Activated B cell treated with CpG ODN at 0.5 μM for 24 hours (primary cell): ENCODE measurements around the gene OGN. TPM values are rescaled to one million over a fixed set of nuclear protein-coding genes. Genes with fewer than 3 reads are reported as not detected.

Experiments
- ATAC-seq: fragments of 200-7000 bp; cut with Tn5 transposase; one replicate; pipeline ENCODE4 v1.10.0; 2021; ENCODE audit warnings: low read depth, mild to moderate bottlenecking, moderate library complexity
- CTCF ChIA-PET: fragments of 350-600 bp; sonication (Branson Sonifier 250); formaldehyde crosslinking; loops from one replicate; lab custom pipeline; 2021; ENCODE audit warnings: antibody characterized with exemption; lab: Charles Lee
- POLR2A ChIA-PET: fragments of 350-600 bp; sonication (Branson Sonifier 250); formaldehyde crosslinking; loops from one replicate; lab custom pipeline; 2021; ENCODE audit warnings: antibody characterized with exemption; lab: Charles Lee
- DNase-seq: peaks from one replicate; pipeline ENCODE4 v3.0.0; 2022
- H3K27ac Mint-ChIP-seq: one replicate; pipeline ENCODE4 v1.8.0; 2020; ENCODE audit warnings: mixed read lengths
- H3K27me3 Mint-ChIP-seq: one replicate; pipeline ENCODE4 v1.8.0; 2021; ENCODE audit warnings: mixed read lengths
- H3K36me3 Mint-ChIP-seq: one replicate; pipeline ENCODE4 v1.8.0; 2021; ENCODE audit warnings: low read depth, mixed read lengths
- H3K4me1 Mint-ChIP-seq: one replicate; pipeline ENCODE4 v1.8.0; 2021; ENCODE audit warnings: mixed read lengths
- H3K4me3 Mint-ChIP-seq: one replicate; pipeline ENCODE4 v1.8.0; 2020; ENCODE audit warnings: mild to moderate bottlenecking, mixed read lengths
- H3K9me3 Mint-ChIP-seq: one replicate; pipeline ENCODE4 v1.8.0; 2020; ENCODE audit warnings: mixed read lengths
- intact Hi-C: fragments of 100-400 bp; cut with micrococcal nuclease; formaldehyde crosslinking; loops from one replicate; pipeline ENCODE4 v1.15.1; 2024
- total RNA-seq: library from RNA; stranded (reverse); gene quantifications from 2 replicates; pipeline ENCODE4 v1.2.3, GENCODE V29; 2022
- TF ChIP-seq, protein P1 (sequence below): fragments of 200-600 bp; IDR thresholded peaks from one replicate; pipeline ENCODE4 v1.8.0; 2022; ENCODE audit warnings: antibody characterized with exemption, mild to moderate bottlenecking

OGN gene
- total RNA-seq, 1 donor from 2014 or later = not detected

DNA sequence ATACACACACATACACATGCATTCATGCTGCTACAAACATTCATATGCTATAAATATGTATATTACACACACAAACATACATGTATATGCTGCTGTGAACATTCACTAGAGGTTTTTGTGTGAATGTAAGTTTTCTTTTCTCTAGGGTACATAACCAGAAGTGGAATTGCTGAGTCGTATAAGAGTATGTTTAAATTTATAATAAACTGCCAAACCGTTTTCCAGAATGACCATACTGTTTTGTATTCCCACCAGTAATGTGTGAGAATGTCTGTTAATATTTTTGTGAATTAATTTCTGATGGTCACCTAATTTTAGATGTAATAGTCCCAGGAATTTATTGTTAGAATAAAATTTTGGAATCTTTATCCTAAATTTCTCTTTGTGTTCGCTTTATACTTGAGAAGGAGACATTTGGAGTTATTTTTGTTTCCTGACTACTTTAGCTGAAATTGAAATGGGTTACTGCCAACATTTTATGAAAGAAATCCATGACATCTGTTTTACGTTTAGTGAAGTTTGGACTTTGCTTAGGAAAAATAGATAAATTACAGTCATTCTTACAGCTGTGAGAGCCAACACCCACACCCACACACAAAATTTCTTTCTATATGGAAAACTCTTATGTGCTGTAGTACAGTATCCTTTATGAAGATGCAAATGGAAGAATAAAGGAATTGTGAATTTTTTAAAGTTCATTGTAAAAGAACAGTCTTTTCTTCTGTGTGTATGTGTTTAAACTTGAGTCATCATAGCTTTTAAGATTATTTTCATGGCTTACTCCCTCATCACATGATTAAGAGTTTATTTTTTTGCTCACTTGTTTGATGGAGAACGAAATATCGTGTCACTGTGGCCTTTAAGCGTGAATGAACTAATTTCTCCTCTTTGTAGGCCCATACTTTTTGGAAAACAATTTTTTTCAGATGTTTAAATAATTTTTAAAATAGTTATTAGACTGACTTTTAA is 54.3 kb downstream of the OGN start:
- H3K27me3 Mint-ChIP-seq = no peaks in the 10 kb centered on the region
- no peak overlapping the region for H3K27ac Mint-ChIP-seq
- ChIA-PET CTCF (no interaction called here), POLR2A (interaction anchor here (0.6 kb wide), 1 partner anchor 724 kb away, joined by 4 read pairs; no protein-coding TSS in a partner anchor)
- peaks cover 3% of the 10 kb centered on the region for H3K9me3 Mint-ChIP-seq
- TF ChIP-seq, protein P1, sequence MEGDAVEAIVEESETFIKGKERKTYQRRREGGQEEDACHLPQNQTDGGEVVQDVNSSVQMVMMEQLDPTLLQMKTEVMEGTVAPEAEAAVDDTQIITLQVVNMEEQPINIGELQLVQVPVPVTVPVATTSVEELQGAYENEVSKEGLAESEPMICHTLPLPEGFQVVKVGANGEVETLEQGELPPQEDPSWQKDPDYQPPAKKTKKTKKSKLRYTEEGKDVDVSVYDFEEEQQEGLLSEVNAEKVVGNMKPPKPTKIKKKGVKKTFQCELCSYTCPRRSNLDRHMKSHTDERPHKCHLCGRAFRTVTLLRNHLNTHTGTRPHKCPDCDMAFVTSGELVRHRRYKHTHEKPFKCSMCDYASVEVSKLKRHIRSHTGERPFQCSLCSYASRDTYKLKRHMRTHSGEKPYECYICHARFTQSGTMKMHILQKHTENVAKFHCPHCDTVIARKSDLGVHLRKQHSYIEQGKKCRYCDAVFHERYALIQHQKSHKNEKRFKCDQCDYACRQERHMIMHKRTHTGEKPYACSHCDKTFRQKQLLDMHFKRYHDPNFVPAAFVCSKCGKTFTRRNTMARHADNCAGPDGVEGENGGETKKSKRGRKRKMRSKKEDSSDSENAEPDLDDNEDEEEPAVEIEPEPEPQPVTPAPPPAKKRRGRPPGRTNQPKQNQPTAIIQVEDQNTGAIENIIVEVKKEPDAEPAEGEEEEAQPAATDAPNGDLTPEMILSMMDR = no peak
- DNase-seq = no peak
- H3K4me3 Mint-ChIP-seq = no peak overlapping the region
- intact Hi-C loops = no loop called here
- H3K4me1 Mint-ChIP-seq = peaks cover 10% of the 10 kb centered on the region
- ATAC-seq = no peak
- peaks cover 4% of the 10 kb centered on the region for H3K36me3 Mint-ChIP-seq

DNA sequence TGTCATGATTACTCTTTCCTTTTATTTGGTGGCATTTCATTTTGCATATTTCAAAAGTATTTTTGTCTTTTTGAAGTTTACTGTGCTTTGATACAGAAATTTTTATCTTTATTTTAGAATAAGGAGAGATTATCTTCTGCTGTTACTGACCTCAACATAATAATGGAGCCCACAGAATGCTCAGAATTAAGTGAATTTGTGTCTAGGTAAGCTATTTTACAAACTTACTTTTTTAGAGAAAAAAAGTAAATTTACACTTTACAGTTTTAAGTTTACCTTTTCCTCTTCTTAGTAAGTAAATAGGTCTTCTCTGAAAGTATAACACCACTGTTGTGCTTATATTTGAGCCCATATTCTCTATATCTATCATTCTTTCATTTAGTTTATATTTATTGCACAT is 58.8 kb downstream of the OGN start:
- Mint-ChIP-seq H3K27me3 (no peaks in the 10 kb centered on the region), H3K9me3 (peaks cover 5% of the 10 kb centered on the region), H3K4me3 (no peak overlapping the region), H3K27ac (no peak overlapping the region), H3K4me1 (no peaks in the 10 kb centered on the region), H3K36me3 (peaks cover 11% of the 10 kb centered on the region)
- TF ChIP-seq, protein P1 = no peak
- intact Hi-C loops = no loop called here
- no peak for DNase-seq
- ChIA-PET POLR2A (no interaction called here), CTCF (no interaction called here)
- no peak for ATAC-seq

GRCh38 chr9:92342825-92343488 is 61.4 kb downstream of the OGN start:
- CTCF ChIA-PET = no interaction called here

GRCh38 chr9:92341578-92341977 is 62.8 kb downstream of the OGN start:
- no peaks in the 10 kb centered on the region for H3K4me1 Mint-ChIP-seq
- ChIA-PET CTCF (no interaction called here), POLR2A (interaction anchor here (0.6 kb wide), 2 partner anchors 25 to 95 kb away, joined by 5 to 6 read pairs; no protein-coding TSS in a partner anchor)
- TF ChIP-seq, protein P1 = no peak
- H3K4me3 Mint-ChIP-seq = no peak overlapping the region
- DNase-seq (no peak), ATAC-seq (no peak)
- H3K9me3 Mint-ChIP-seq = peaks cover 6% of the 10 kb centered on the region
- intact Hi-C loops = no loop called here
- H3K27ac Mint-ChIP-seq = no peak overlapping the region
- H3K36me3 Mint-ChIP-seq = peaks cover 26% of the 10 kb centered on the region
- H3K27me3 Mint-ChIP-seq = no peaks in the 10 kb centered on the region

More at GRCh38 chr9:92342825-92343488, 61.4 kb downstream of the OGN start:
- Mint-ChIP-seq H3K27me3 (no peaks in the 10 kb centered on the region), H3K27ac (no peak overlapping the region), H3K9me3 (peaks cover 6% of the 10 kb centered on the region), H3K36me3 (peaks cover 26% of the 10 kb centered on the region), H3K4me3 (no peak overlapping the region), H3K4me1 (no peaks in the 10 kb centered on the region)
- intact Hi-C loops = no loop called here
- DNase-seq (no peak), ATAC-seq (no peak)
- TF ChIP-seq, protein P1 = no peak
- POLR2A ChIA-PET = no interaction called here

DNA sequence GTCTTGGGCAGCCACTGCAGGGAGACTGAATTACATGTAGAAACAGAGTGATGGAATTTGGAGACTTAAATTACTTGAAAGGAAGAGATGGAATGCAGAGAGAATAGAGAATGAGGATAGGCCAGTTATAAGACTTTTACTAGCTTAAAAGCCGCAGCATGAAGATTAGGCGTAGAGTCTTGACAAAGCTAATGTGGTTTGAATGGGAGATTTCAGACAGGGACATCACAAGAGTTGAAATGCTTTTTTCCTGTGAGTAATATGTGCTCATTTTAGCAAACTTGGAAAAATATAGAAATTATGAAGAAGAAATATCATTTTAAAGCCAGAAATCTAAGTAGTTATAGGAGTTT is 71.1 kb downstream of the OGN start:
- Mint-ChIP-seq H3K4me1 (no peaks in the 10 kb centered on the region), H3K4me3 (no peak overlapping the region), H3K27me3 (no peaks in the 10 kb centered on the region), H3K36me3 (peaks cover 11% of the 10 kb centered on the region), H3K27ac (no peak overlapping the region), H3K9me3 (no peaks in the 10 kb centered on the region)
- intact Hi-C loops = no loop called here
- CTCF ChIA-PET = no interaction called here
- POLR2A ChIA-PET = no interaction called here
- ATAC-seq = no peak
- no peak for DNase-seq
- TF ChIP-seq, protein P1 = no peak
